Transverse colon (tissue), 4 donors: ENCODE results near the gene BCL11A.

ENCODE experiments used
- CTCF ChIP-seq, 5 experiments: fragments of 200-600 bp in 3 of 5; fragments of 450-650 bp in 2 of 5; sonication (generic) in 3 of 5; IDR thresholded peaks; 1 replicate in 2 of 5; 2 replicates in 3 of 5; pipeline ENCODE4 v1.5.1; 2016 to 2017; ENCODE audit warnings: antibody characterized with exemption in 5 of 5, inconsistent platforms in 3 of 5, mild to moderate bottlenecking in 2 of 5, moderate library complexity in 1 of 5
- POLR2AphosphoS5 ChIP-seq, 3 donors: sonication (generic); formaldehyde crosslinking; IDR thresholded peaks; one replicate each; pipeline ENCODE4 v1.6.1; 2016; ENCODE audit warnings: antibody characterized with exemption in 3 of 3

GRCh38 chr2:60533101-60534051, 20.1 kb downstream of the BCL11A start:
- TF ChIP-seq CTCF (IDR thresholded peaks at IDR 0.05) (no peak), POLR2AphosphoS5 (IDR thresholded peaks at IDR 0.05) (no peak)
